Vagina (tissue), 2 donors: ENCODE measurements around the gene FBXO17.

Experiments used
- POLR2A ChIP-seq, 2 donors: fragments of 450-650 bp; IDR thresholded peaks; one replicate each; pipeline ENCODE4 v1.6.1; 2017; ENCODE audit warnings: antibody characterized with exemption in 2 of 2, mild to moderate bottlenecking in 2 of 2, moderate library complexity in 2 of 2
- POLR2AphosphoS5 ChIP-seq, 2 donors: sonication (generic); formaldehyde crosslinking; IDR thresholded peaks; one replicate each; pipeline ENCODE4 v1.9.0; 2017; ENCODE audit warnings: antibody characterized with exemption in 2 of 2, mild to moderate bottlenecking in 2 of 2, low read depth in 1 of 2; ENCODE audit not compliant: insufficient read depth in 1 of 2
- TF ChIP-seq, protein P1 (sequence below), 3 experiments: fragments of 450-650 bp in 2 of 3; fragments of 200-600 bp in 1 of 3; sonication (generic) in 1 of 3; IDR thresholded peaks; one replicate each; pipeline ENCODE4 v1.5.1; 2017 to 2019; ENCODE audit warnings: antibody characterized with exemption in 3 of 3, mild to moderate bottlenecking in 2 of 3, moderate library complexity in 2 of 3

DNA sequence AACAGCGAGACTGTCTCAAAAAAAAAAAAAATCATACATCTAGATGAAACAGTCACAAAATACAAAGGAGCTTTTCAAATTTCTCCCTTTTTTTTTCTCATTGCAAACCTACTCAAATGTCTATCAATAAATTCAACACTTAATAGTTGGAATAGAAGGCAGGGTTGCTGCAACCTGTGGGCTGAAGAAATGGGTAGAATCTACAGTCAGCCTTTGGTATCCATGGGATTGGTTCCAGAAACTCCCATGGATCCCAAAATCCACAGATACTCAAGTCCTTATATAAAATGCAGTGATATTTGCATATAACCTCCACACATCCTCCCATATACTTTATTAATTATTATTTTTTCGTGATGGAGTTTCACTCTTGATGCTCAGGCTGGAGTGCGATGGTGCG, 42.1 kb upstream of the FBXO17 start:
- TF ChIP-seq, protein P1, sequence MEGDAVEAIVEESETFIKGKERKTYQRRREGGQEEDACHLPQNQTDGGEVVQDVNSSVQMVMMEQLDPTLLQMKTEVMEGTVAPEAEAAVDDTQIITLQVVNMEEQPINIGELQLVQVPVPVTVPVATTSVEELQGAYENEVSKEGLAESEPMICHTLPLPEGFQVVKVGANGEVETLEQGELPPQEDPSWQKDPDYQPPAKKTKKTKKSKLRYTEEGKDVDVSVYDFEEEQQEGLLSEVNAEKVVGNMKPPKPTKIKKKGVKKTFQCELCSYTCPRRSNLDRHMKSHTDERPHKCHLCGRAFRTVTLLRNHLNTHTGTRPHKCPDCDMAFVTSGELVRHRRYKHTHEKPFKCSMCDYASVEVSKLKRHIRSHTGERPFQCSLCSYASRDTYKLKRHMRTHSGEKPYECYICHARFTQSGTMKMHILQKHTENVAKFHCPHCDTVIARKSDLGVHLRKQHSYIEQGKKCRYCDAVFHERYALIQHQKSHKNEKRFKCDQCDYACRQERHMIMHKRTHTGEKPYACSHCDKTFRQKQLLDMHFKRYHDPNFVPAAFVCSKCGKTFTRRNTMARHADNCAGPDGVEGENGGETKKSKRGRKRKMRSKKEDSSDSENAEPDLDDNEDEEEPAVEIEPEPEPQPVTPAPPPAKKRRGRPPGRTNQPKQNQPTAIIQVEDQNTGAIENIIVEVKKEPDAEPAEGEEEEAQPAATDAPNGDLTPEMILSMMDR (IDR thresholded peaks at IDR 0.05), result no peak
- TF ChIP-seq POLR2A (IDR thresholded peaks at IDR 0.05) (no peak), POLR2AphosphoS5 (IDR thresholded peaks at IDR 0.05; ENCODE audit: insufficient read depth in 1 of 2, low read depth in 1 of 2) (no peak)
